ENCODE measurements around the gene KSR1. TPM values are rescaled to one million over a fixed set of nuclear protein-coding genes. Genes with fewer than 3 reads are reported as not detected.

The KSR1 gene
- total and polyA plus RNA-seq, 2 of the 4 experiments (the other 2 are of a cell fraction) = 12.5 to 21.9 TPM

DNA sequence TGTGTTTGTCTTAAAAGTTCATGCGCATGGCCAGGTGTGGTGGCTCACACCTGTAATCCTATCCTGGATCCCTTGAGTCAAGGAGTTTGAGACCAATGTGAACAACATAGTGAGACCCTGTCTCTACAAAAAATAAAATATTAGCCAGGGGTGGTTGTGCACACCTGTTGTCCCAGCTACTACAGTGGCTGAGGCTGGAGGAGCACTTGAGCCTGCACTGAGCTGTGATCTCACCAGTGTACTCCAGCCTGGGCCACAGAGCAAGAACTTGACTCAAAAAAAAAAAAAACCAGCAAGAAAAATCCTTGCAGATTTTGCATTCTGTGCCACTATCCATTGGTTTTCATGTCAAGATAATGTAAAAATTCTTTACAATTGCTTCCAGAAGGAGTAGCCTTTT lies 8.2 kb downstream of the KSR1 start:
- H3K4me2 ChIP-seq (ENCODE audit: low read depth, low read length) = no peak overlapping the region
- no CpG with 5 or more reads among the region's 1 CpG for WGBS, 2 experiments (ENCODE audit: extremely low coverage in 2 of 2, insufficient read length in 1 of 2)
- H3K9ac ChIP-seq (ENCODE audit: low read depth, low read length) = no peak overlapping the region
- no peak overlapping the region for H3K27ac ChIP-seq (ENCODE audit: insufficient read depth, low read length)
- H3K18ac ChIP-seq (ENCODE audit: low read depth, low read length) = no peak overlapping the region
- in situ Hi-C loops (cut with MboI; ENCODE audit: low sequenced_read_pairs) = no loop called here
- H2BK15ac ChIP-seq (ENCODE audit: low read depth, low read length) = no peak overlapping the region
- H3K14ac ChIP-seq (replicated peaks; ENCODE audit: low read depth, low read length) = no peak overlapping the region
- H2AFZ ChIP-seq (replicated peaks; ENCODE audit: low read length, poor library complexity) = no peak overlapping the region
- H2BK5ac ChIP-seq (ENCODE audit: low read depth, low read length, poor library complexity, severe bottlenecking) = no peak overlapping the region
- H3K9me1 ChIP-seq (ENCODE audit: insufficient read depth, low read length) = peaks cover 26% of the 10 kb centered on the region
- no peaks in the 10 kb centered on the region for H3K27me3 ChIP-seq (ENCODE audit: control insufficient read depth, insufficient read depth, low read length)
- no peaks in the 10 kb centered on the region for H3K9me3 ChIP-seq (ENCODE audit: control insufficient read depth, insufficient read depth, low read length)
- no peak overlapping the region for H2BK20ac ChIP-seq (ENCODE audit: low read depth, low read length)
- H3K36me3 ChIP-seq (ENCODE audit: control insufficient read depth, insufficient read depth, low read length) = peaks cover 9% of the 10 kb centered on the region; the same call in 1 of the 2 replicates
- peaks cover 26% of the 10 kb centered on the region for H3K4me1 ChIP-seq (ENCODE audit: control insufficient read depth, insufficient read depth, low read length)
- DNase-seq (no peak), ATAC-seq (ENCODE audit: low read depth) (no peak)
- no peak overlapping the region for H3K4ac ChIP-seq (ENCODE audit: low read depth, low read length)
- ChIA-PET CTCF (interaction anchor here (0.6 kb wide), 1 partner anchor 59 kb away, joined by 3 read pairs; no protein-coding TSS in a partner anchor), POLR2A (ENCODE audit: unreplicated experiment) (no interaction called here)
- intact Hi-C loops (cut with micrococcal nuclease) = no loop called here
- H4K5ac ChIP-seq (ENCODE audit: low read depth, low read length) = no peak overlapping the region
- H2AK9ac ChIP-seq (replicated peaks; ENCODE audit: low read depth, low read length, poor library complexity) = no peak overlapping the region
- peaks cover 93% of the 10 kb centered on the region for H4K20me1 ChIP-seq (ENCODE audit: insufficient read depth, low read length)
- H2AK5ac ChIP-seq (ENCODE audit: low read depth, low read length) = no peak overlapping the region
- TF ChIP-seq BHLHE40 (IDR thresholded peaks at IDR 0.05; ENCODE audit: low read depth, low read length) (no peak), NFE2L2 (IDR thresholded peaks at IDR 0.05; ENCODE audit: low read depth, low read length) (no peak), POLR2A (IDR thresholded peaks at IDR 0.05; ENCODE audit: low read depth, low read length) (no peak), CEBPB (IDR thresholded peaks at IDR 0.05; ENCODE audit: low read depth, low read length) (no peak), MXI1 (IDR thresholded peaks at IDR 0.05; ENCODE audit: borderline replicate concordance, low read depth, low read length) (no peak), SMC3 (IDR thresholded peaks at IDR 0.05; ENCODE audit: low read depth, low read length) (no peak), RCOR1 (IDR thresholded peaks at IDR 0.05; ENCODE audit: insufficient replicate concordance, low read length) (no peak), FOS (IDR thresholded peaks at IDR 0.05; ENCODE audit: low read depth, low read length) (no peak), MAFK (IDR thresholded peaks at IDR 0.05; ENCODE audit: low read depth, low read length) (no peak)
- TF ChIP-seq, protein P1, sequence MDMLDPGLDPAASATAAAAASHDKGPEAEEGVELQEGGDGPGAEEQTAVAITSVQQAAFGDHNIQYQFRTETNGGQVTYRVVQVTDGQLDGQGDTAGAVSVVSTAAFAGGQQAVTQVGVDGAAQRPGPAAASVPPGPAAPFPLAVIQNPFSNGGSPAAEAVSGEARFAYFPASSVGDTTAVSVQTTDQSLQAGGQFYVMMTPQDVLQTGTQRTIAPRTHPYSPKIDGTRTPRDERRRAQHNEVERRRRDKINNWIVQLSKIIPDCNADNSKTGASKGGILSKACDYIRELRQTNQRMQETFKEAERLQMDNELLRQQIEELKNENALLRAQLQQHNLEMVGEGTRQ (IDR thresholded peaks at IDR 0.05; ENCODE audit: low read depth, low read length) = no peak
- TF ChIP-seq, protein P2, sequence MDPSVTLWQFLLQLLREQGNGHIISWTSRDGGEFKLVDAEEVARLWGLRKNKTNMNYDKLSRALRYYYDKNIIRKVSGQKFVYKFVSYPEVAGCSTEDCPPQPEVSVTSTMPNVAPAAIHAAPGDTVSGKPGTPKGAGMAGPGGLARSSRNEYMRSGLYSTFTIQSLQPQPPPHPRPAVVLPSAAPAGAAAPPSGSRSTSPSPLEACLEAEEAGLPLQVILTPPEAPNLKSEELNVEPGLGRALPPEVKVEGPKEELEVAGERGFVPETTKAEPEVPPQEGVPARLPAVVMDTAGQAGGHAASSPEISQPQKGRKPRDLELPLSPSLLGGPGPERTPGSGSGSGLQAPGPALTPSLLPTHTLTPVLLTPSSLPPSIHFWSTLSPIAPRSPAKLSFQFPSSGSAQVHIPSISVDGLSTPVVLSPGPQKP (IDR thresholded peaks at IDR 0.05; ENCODE audit: borderline replicate concordance, low read depth, low read length) = no peak
- no TSS peak for BruUV-seq (replicated peaks)
- H3K23ac ChIP-seq (ENCODE audit: low read depth, low read length) = no peak overlapping the region
- no peak overlapping the region for H3K56ac ChIP-seq (ENCODE audit: extremely low read depth, insufficient read depth, low read length)
- H3K4me3 ChIP-seq (ENCODE audit: insufficient read depth, low read depth, low read length) = no peak overlapping the region
- peaks cover 40 to 91% of the 10 kb centered on the region in 2 experiments for H3K79me1 ChIP-seq (ENCODE audit: low read depth in 1 of 2, low read length in 2 of 2)
- H4K91ac ChIP-seq (ENCODE audit: insufficient read depth, low read depth, low read length) = no peak overlapping the region
- no peak overlapping the region for H4K8ac ChIP-seq (ENCODE audit: low read depth in 2 of 2, low read length in 2 of 2)
- no peak overlapping the region for H2BK120ac ChIP-seq (ENCODE audit: low read depth, low read length)
- dilution Hi-C loops (cut with HindIII; ENCODE audit: low sequenced_read_pairs, unreplicated experiment) = no loop called here
